CD14-positive monocyte (primary cell): Measurements from ENCODE around the gene LDLRAD4. TPM values are rescaled to one million over a fixed set of nuclear protein-coding genes. Genes with fewer than 3 reads are reported as not detected.

Experiments used
- DNase-seq, 3 donors: peaks; one replicate each; pipeline ENCODE4 v3.0.0-alpha.2; 2011 to 2022
- H2AFZ ChIP-seq: 2 replicates; pipeline ENCODE4 v1.6.0; 2012; ENCODE audit warnings: mild to moderate bottlenecking, low read depth, low read length, inconsistent platforms; ENCODE audit not compliant: insufficient read depth, poor library complexity, severe bottlenecking
- H3K27ac ChIP-seq, 2 donors: 1 replicate in 1 of 2; 2 replicates in 1 of 2; pipeline ENCODE4 v1.5.1; 2012 to 2013; ENCODE audit warnings: low read length in 2 of 2, control low read depth in 1 of 2, inconsistent platforms in 1 of 2, low read depth in 1 of 2, mild to moderate bottlenecking in 1 of 2
- H3K27me3 ChIP-seq, 2 donors: one replicate each; pipeline versions ENCODE4 v1.6.0 to v1.6.1; 2011 to 2013; ENCODE audit warnings: low read length in 2 of 2; ENCODE audit not compliant: control insufficient read depth in 2 of 2, insufficient read depth in 2 of 2
- H3K36me3 ChIP-seq, 2 donors: replicated peaks in 1 of 2; 1 replicate in 1 of 2; 2 replicates in 1 of 2; pipeline versions ENCODE4 v1.5.1 to v1.6.1; 2012 to 2013; ENCODE audit warnings: low read length in 2 of 2, control low read depth in 1 of 2, inconsistent platforms in 1 of 2, mild to moderate bottlenecking in 1 of 2; ENCODE audit not compliant: insufficient read depth in 2 of 2, control insufficient read depth in 1 of 2
- H3K4me1 ChIP-seq, 2 donors: 1 replicate in 1 of 2; 2 replicates in 1 of 2; pipeline versions ENCODE4 v1.5.1 to v1.6.1; 2012 to 2013; ENCODE audit warnings: low read length in 2 of 2, control low read depth in 1 of 2, inconsistent platforms in 1 of 2, mild to moderate bottlenecking in 1 of 2, moderate library complexity in 1 of 2; ENCODE audit not compliant: insufficient read depth in 2 of 2, control insufficient read depth in 1 of 2
- H3K4me2 ChIP-seq: replicated peaks from 2 replicates; pipeline ENCODE3; 2012; ENCODE audit warnings: low read length, moderate library complexity, mild to moderate bottlenecking; ENCODE audit not compliant: poor library complexity, severe bottlenecking; ENCODE audit errors: extremely low read depth
- H3K4me3 ChIP-seq, 3 experiments: fragments of 200-600 bp in 1 of 3; sonication (generic) in 1 of 3; replicated peaks in 1 of 3; 1 replicate in 2 of 3; 2 replicates in 1 of 3; pipeline ENCODE4 v1.5.1; 2011 to 2013; ENCODE audit warnings: low read length in 3 of 3, mild to moderate bottlenecking in 3 of 3, control low read depth in 2 of 3, low read depth in 2 of 3, inconsistent platforms in 1 of 3, moderate library complexity in 1 of 3
- H3K79me2 ChIP-seq: 2 replicates; pipeline ENCODE4 v1.6.0; 2012; ENCODE audit warnings: mild to moderate bottlenecking, control low read depth, inconsistent platforms, low read length, moderate library complexity; ENCODE audit not compliant: insufficient read depth
- H3K9ac ChIP-seq: 2 replicates; pipeline ENCODE4 v1.6.0; 2017; ENCODE audit warnings: low read length, mild to moderate bottlenecking; ENCODE audit not compliant: insufficient read depth, poor library complexity, severe bottlenecking
- H3K9me3 ChIP-seq, 2 donors: replicated peaks in 1 of 2; 1 replicate in 1 of 2; 2 replicates in 1 of 2; pipeline versions ENCODE4 v1.5.1 to v1.6.1; 2012 to 2013; ENCODE audit warnings: low read length in 2 of 2, control low read depth in 1 of 2; ENCODE audit not compliant: control insufficient read depth in 1 of 2, insufficient read depth in 1 of 2
- H4K20me1 ChIP-seq: 2 replicates; pipeline ENCODE4 v1.6.0; 2012; ENCODE audit warnings: mild to moderate bottlenecking, low read length, control low read depth, moderate library complexity; ENCODE audit not compliant: insufficient read depth
- H3K27ac Mint-ChIP-seq, 7 donors: one replicate each; pipeline ENCODE4 v1.8.0; 2020; ENCODE audit warnings: mild to moderate bottlenecking in 7 of 7, mixed read lengths in 7 of 7, moderate library complexity in 6 of 7, inconsistent platforms in 2 of 7
- H3K27me3 Mint-ChIP-seq, 3 donors: one replicate each; pipeline ENCODE4 v1.8.0; 2021 to 2022; ENCODE audit warnings: low read depth in 3 of 3, mild to moderate bottlenecking in 3 of 3, mixed read lengths in 3 of 3, moderate library complexity in 3 of 3, inconsistent platforms in 1 of 3
- H3K36me3 Mint-ChIP-seq, 2 donors: one replicate each; pipeline ENCODE4 v1.8.0; 2020; ENCODE audit warnings: mixed read lengths in 2 of 2, inconsistent platforms in 1 of 2, mild to moderate bottlenecking in 1 of 2
- H3K4me1 Mint-ChIP-seq: one replicate; pipeline ENCODE4 v1.8.0; 2020; ENCODE audit warnings: mild to moderate bottlenecking, mixed read lengths
- H3K4me3 Mint-ChIP-seq, 2 donors: one replicate each; pipeline ENCODE4 v1.8.0; 2020; ENCODE audit warnings: mild to moderate bottlenecking in 2 of 2, mixed read lengths in 2 of 2, moderate library complexity in 1 of 2
- H3K9me3 Mint-ChIP-seq, 7 donors: one replicate each; pipeline ENCODE4 v1.8.0; 2020 to 2022; ENCODE audit warnings: mixed read lengths in 7 of 7, mild to moderate bottlenecking in 6 of 7, moderate library complexity in 6 of 7, inconsistent platforms in 2 of 7
- WGBS: methylation state at CpG from one replicate; pipeline ENCODE4 v1.1.5; 2013; ENCODE audit warnings: missing lambda C conversion rate; ENCODE audit not compliant: insufficient coverage; 5-methylcytosine and 5-hydroxymethylcytosine counted together
- intact Hi-C, 2 donors: fragments of 100-400 bp; cut with micrococcal nuclease; formaldehyde crosslinking; loops; one replicate each; pipeline versions ENCODE4 v1.15.0 to v1.15.1; 2023
- polyA plus RNA-seq, 3 donors: library from polyadenylated mRNA; depleted of rRNA in 1 of 3; unstranded in 2 of 3; stranded (reverse) in 1 of 3; fragments of 300-500 nt in 2 of 3; fragments of >200 nt in 1 of 3; fragmentation: Illumina TruSeq in 2 of 3; gene quantifications; 1 replicate in 2 of 3; 2 replicates in 1 of 3; pipeline ENCODE4 v1.2.3, GENCODE V29; 2012 to 2021
- TF ChIP-seq, protein P1 (sequence below): fragments of 200-600 bp; IDR thresholded peaks from one replicate; pipeline ENCODE4 v1.8.0; 2022; ENCODE audit warnings: antibody characterized with exemption, mild to moderate bottlenecking

The LDLRAD4 gene
- polyA plus RNA-seq, 3 donors = 13.5 to 15.4 (median 13.8) TPM

GRCh38 chr18:13594551-13594950, 376.0 kb downstream of the LDLRAD4 start:
- Mint-ChIP-seq H3K4me3 (no peak overlapping the region), H3K4me1 (peaks cover 24% of the 10 kb centered on the region), H3K27ac (peak overlapping the region in 3 of 7 donors; percentile 51 to 79 (median 65)), H3K36me3 (peaks cover 23 to 27% of the 10 kb centered on the region in 2 donors), H3K9me3 (peaks cover 28 to 42% (median 39%) of the 10 kb centered on the region in 7 donors), H3K27me3 (peaks cover 0 to 5% (median 3%) of the 10 kb centered on the region in 3 donors)
- no peak overlapping the region for H3K27ac ChIP-seq
- H3K79me2 ChIP-seq = no peaks in the 10 kb centered on the region
- TF ChIP-seq, protein P1, sequence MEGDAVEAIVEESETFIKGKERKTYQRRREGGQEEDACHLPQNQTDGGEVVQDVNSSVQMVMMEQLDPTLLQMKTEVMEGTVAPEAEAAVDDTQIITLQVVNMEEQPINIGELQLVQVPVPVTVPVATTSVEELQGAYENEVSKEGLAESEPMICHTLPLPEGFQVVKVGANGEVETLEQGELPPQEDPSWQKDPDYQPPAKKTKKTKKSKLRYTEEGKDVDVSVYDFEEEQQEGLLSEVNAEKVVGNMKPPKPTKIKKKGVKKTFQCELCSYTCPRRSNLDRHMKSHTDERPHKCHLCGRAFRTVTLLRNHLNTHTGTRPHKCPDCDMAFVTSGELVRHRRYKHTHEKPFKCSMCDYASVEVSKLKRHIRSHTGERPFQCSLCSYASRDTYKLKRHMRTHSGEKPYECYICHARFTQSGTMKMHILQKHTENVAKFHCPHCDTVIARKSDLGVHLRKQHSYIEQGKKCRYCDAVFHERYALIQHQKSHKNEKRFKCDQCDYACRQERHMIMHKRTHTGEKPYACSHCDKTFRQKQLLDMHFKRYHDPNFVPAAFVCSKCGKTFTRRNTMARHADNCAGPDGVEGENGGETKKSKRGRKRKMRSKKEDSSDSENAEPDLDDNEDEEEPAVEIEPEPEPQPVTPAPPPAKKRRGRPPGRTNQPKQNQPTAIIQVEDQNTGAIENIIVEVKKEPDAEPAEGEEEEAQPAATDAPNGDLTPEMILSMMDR = no peak
- H3K36me3 ChIP-seq = peaks cover 0 to 12% of the 10 kb centered on the region in 2 donors
- H2AFZ ChIP-seq = no peak overlapping the region
- H3K9ac ChIP-seq = no peak overlapping the region
- H3K27me3 ChIP-seq = no peaks in the 10 kb centered on the region
- intact Hi-C loops = no loop called here
- no peaks in the 10 kb centered on the region for H4K20me1 ChIP-seq
- WGBS = no CpG with 5 or more reads among the region's 2 CpGs
- peaks cover 16 to 39% of the 10 kb centered on the region in 2 donors for H3K9me3 ChIP-seq
- peaks cover 16 to 23% of the 10 kb centered on the region in 2 donors for H3K4me1 ChIP-seq
- no peak for DNase-seq
- H3K4me2 ChIP-seq = no peak overlapping the region
- no peak overlapping the region for H3K4me3 ChIP-seq

GRCh38 chr18:13597068-13597467, 378.5 kb downstream of the LDLRAD4 start:
- H3K27me3 ChIP-seq = no peaks in the 10 kb centered on the region
- H3K4me1 ChIP-seq = peaks cover 9 to 16% of the 10 kb centered on the region in 2 donors
- TF ChIP-seq, protein P1 = no peak
- no peak overlapping the region for H2AFZ ChIP-seq
- no peak for DNase-seq
- no peak overlapping the region for H3K4me3 ChIP-seq
- intact Hi-C loops = no loop called here
- peaks cover 16 to 39% of the 10 kb centered on the region in 2 donors for H3K9me3 ChIP-seq
- H3K9ac ChIP-seq = no peak overlapping the region
- H3K4me3 Mint-ChIP-seq = no peak overlapping the region
- H3K27me3 Mint-ChIP-seq = peaks cover 0 to 3% (median 3%) of the 10 kb centered on the region in 3 donors
- no peaks in the 10 kb centered on the region for H4K20me1 ChIP-seq
- no peak overlapping the region for H3K27ac ChIP-seq
- no peak overlapping the region for H3K27ac Mint-ChIP-seq
- H3K4me1 Mint-ChIP-seq = peaks cover 13% of the 10 kb centered on the region
- H3K9me3 Mint-ChIP-seq = peaks cover 28 to 45% (median 41%) of the 10 kb centered on the region in 7 donors
- no peaks in the 10 kb centered on the region for H3K79me2 ChIP-seq
- H3K36me3 ChIP-seq = peaks cover 0 to 12% of the 10 kb centered on the region in 2 donors
- peaks cover 26 to 29% of the 10 kb centered on the region in 2 donors for H3K36me3 Mint-ChIP-seq
- no peak overlapping the region for H3K4me2 ChIP-seq
